Suprapubic skin (tissue), 4 donors: ENCODE data around the gene MPEG1. TPM values are rescaled to one million over a fixed set of nuclear protein-coding genes. Genes with fewer than 3 reads are reported as not detected.

Experiments used
- DNase-seq, 2 donors: peaks; one replicate each; pipeline ENCODE4 v3.0.0-alpha.2; 2019; ENCODE audit warnings: low spot score in 2 of 2
- H3K27ac ChIP-seq: fragments of 200-600 bp; sonication (generic); one replicate; pipeline ENCODE4 v1.5.1; 2019
- H3K27me3 ChIP-seq: fragments of 200-600 bp; sonication (generic); one replicate; pipeline ENCODE4 v1.5.1; 2019
- H3K36me3 ChIP-seq: fragments of 200-600 bp; sonication (generic); one replicate; pipeline ENCODE4 v1.5.1; 2019
- H3K4me1 ChIP-seq: fragments of 200-600 bp; sonication (generic); one replicate; pipeline ENCODE4 v1.5.1; 2019
- H3K4me3 ChIP-seq: fragments of 200-600 bp; sonication (generic); one replicate; pipeline ENCODE4 v1.5.1; 2019; ENCODE audit warnings: mild to moderate bottlenecking
- H3K9me3 ChIP-seq: fragments of 200-600 bp; sonication (generic); one replicate; pipeline ENCODE4 v1.5.1; 2019
- CTCF ChIP-seq, 2 donors: fragments of 200-600 bp in 1 of 2; fragments of 450-650 bp in 1 of 2; sonication (generic) in 1 of 2; IDR thresholded peaks; one replicate each; pipeline ENCODE4 v1.5.1; 2016 to 2019; ENCODE audit warnings: antibody characterized with exemption in 2 of 2, mild to moderate bottlenecking in 1 of 2, moderate library complexity in 1 of 2
- EP300 ChIP-seq: sonication (generic); formaldehyde crosslinking; IDR thresholded peaks from one replicate; pipeline ENCODE4 v1.6.1; 2017; ENCODE audit warnings: antibody characterized with exemption
- POLR2A ChIP-seq, 2 donors: fragments of 450-650 bp; IDR thresholded peaks; one replicate each; pipeline ENCODE4 v1.6.1; 2017; ENCODE audit warnings: antibody characterized with exemption in 2 of 2, mild to moderate bottlenecking in 2 of 2, moderate library complexity in 2 of 2
- POLR2AphosphoS5 ChIP-seq, 3 donors: sonication (generic); formaldehyde crosslinking; IDR thresholded peaks; one replicate each; pipeline ENCODE4 v1.6.1; 2017; ENCODE audit warnings: antibody characterized with exemption in 3 of 3
- WGBS: methylation state at CpG from one replicate; pipeline ENCODE4 v1.1.5; 2018; 5-methylcytosine and 5-hydroxymethylcytosine counted together
- total RNA-seq, 4 donors: library from RNA; depleted of rRNA; stranded (reverse); fragments of >200 nt; gene quantifications; one replicate each; pipeline ENCODE4 v1.1.0, GENCODE V29; 2016

The MPEG1 gene
- total RNA-seq, 4 donors from 2014 or later, result 2.3 to 4.5 (median 2.9) TPM

- no peak overlapping the region for H3K27ac ChIP-seq
Measured at GRCh38 chr11:59207988-59208451, 4.7 kb downstream of the MPEG1 start.

GRCh38 chr11:59206635-59207034, 6.1 kb downstream of the MPEG1 start:
- H3K4me1 ChIP-seq, result peaks cover 10% of the 10 kb centered on the region
- no peak for TF ChIP-seq POLR2A (IDR thresholded peaks at IDR 0.05)
- TF ChIP-seq CTCF (IDR thresholded peaks at IDR 0.05), result peak in 1 of 2 donors; percentile 37
- TF ChIP-seq EP300, result no peak
- TF ChIP-seq POLR2AphosphoS5 (IDR thresholded peaks at IDR 0.05), result no peak
- 60% methylated on average over 4 of the region's 4 CpGs for WGBS
- no peaks in the 10 kb centered on the region for H3K27me3 ChIP-seq
- no peak overlapping the region for H3K4me3 ChIP-seq
- DNase-seq, result no peak
- H3K27ac ChIP-seq, result no peak overlapping the region
- no peaks in the 10 kb centered on the region for H3K9me3 ChIP-seq
- H3K36me3 ChIP-seq, result peaks cover 5% of the 10 kb centered on the region

More at GRCh38 chr11:59207988-59208451, 4.7 kb downstream of the MPEG1 start:
- no peaks in the 10 kb centered on the region for H3K9me3 ChIP-seq
- peaks cover 5% of the 10 kb centered on the region for H3K36me3 ChIP-seq
- peaks cover 10% of the 10 kb centered on the region for H3K4me1 ChIP-seq
- H3K27me3 ChIP-seq, result no peaks in the 10 kb centered on the region
- no peak for DNase-seq
- peak overlapping the region; percentile 26 for H3K4me3 ChIP-seq
- 4% methylated on average over 5 of the region's 5 CpGs for WGBS
- TF ChIP-seq POLR2A (IDR thresholded peaks at IDR 0.05) (no peak), EP300 (no peak), POLR2AphosphoS5 (IDR thresholded peaks at IDR 0.05) (no peak), CTCF (IDR thresholded peaks at IDR 0.05) (peak; percentile 39 to 63)

- no peak overlapping the region for H3K27ac ChIP-seq
- H3K4me3 ChIP-seq, result no peak overlapping the region
- no peaks in the 10 kb centered on the region for H3K27me3 ChIP-seq
- H3K36me3 ChIP-seq, result peaks cover 5% of the 10 kb centered on the region
- WGBS, result 83% methylated on average over 5 of the region's 7 CpGs
- no peak for DNase-seq
- no peaks in the 10 kb centered on the region for H3K9me3 ChIP-seq
- H3K4me1 ChIP-seq, result peaks cover 10% of the 10 kb centered on the region
- TF ChIP-seq POLR2AphosphoS5 (IDR thresholded peaks at IDR 0.05) (no peak), CTCF (IDR thresholded peaks at IDR 0.05) (no peak), POLR2A (IDR thresholded peaks at IDR 0.05) (no peak), EP300 (no peak)
Measured at GRCh38 chr11:59205648-59206047, 7.1 kb downstream of the MPEG1 start.

GRCh38 chr11:59204746-59205145, 8.0 kb downstream of the MPEG1 start:
- peaks cover 10% of the 10 kb centered on the region for H3K4me1 ChIP-seq
- DNase-seq, result no peak
- H3K27ac ChIP-seq, result no peak overlapping the region
- peaks cover 5% of the 10 kb centered on the region for H3K36me3 ChIP-seq
- H3K4me3 ChIP-seq, result no peak overlapping the region
- H3K9me3 ChIP-seq, result no peaks in the 10 kb centered on the region
- TF ChIP-seq CTCF (IDR thresholded peaks at IDR 0.05), result no peak
- H3K27me3 ChIP-seq, result no peaks in the 10 kb centered on the region
- WGBS, result 97% methylated on average over 3 of the region's 3 CpGs

- TF ChIP-seq POLR2AphosphoS5 (IDR thresholded peaks at IDR 0.05) (no peak), CTCF (IDR thresholded peaks at IDR 0.05) (no peak), POLR2A (IDR thresholded peaks at IDR 0.05) (no peak), EP300 (no peak)
- DNase-seq, result no peak
- Histone ChIP-seq H3K27me3 (no peaks in the 10 kb centered on the region), H3K4me3 (no peak overlapping the region), H3K4me1 (no peaks in the 10 kb centered on the region), H3K9me3 (no peaks in the 10 kb centered on the region), H3K36me3 (peaks cover 5% of the 10 kb centered on the region), H3K27ac (no peak overlapping the region)
- WGBS, result 94% methylated on average over 3 of the region's 3 CpGs
Measured at GRCh38 chr11:59201353-59201752, 11.4 kb downstream of the MPEG1 start.
